AG08396 (cell line): ENCODE measurements around the gene SPEN.

Experiments
- DNase-seq: peaks from one replicate; pipeline ENCODE4 v3.0.0; 2012; ENCODE audit warnings: low spot score, mixed read lengths

The SPEN gene

GRCh38 chr1:15937146-15937545 is 89.6 kb downstream of the SPEN start:
- no peak for DNase-seq

DNA sequence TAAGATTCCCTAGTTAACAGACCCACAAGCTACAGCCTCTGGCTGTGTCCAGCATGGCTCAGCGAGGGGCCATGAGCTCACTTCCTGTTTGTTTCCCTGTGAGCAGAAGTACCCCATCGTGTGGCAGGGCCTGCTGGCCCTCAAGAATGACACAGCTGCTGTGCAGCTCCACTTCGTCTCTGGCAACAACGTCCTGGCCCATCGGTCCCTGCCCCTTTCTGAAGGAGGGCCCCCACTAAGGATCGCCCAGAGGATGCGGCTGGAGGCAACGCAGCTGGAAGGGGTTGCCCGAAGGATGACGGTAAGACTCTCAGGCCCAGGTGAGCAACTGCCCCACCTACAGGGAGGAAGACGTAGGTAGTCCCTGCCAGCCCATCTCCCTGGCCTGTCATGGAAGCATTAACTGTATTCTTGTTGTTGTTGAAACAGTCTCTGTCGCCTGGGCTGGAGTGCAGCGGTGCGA is 90.2 kb downstream of the SPEN start:
- no peak for DNase-seq

- DNase-seq = no peak
Measured at GRCh38 chr1:15938628-15939161, 91.2 kb downstream of the SPEN start.

- peak; percentile 67 for DNase-seq
Measured at GRCh38 chr1:15939181-15940109, 91.9 kb downstream of the SPEN start.

- no peak for DNase-seq
Measured at GRCh38 chr1:15940110-15941043, 92.9 kb downstream of the SPEN start.

DNA sequence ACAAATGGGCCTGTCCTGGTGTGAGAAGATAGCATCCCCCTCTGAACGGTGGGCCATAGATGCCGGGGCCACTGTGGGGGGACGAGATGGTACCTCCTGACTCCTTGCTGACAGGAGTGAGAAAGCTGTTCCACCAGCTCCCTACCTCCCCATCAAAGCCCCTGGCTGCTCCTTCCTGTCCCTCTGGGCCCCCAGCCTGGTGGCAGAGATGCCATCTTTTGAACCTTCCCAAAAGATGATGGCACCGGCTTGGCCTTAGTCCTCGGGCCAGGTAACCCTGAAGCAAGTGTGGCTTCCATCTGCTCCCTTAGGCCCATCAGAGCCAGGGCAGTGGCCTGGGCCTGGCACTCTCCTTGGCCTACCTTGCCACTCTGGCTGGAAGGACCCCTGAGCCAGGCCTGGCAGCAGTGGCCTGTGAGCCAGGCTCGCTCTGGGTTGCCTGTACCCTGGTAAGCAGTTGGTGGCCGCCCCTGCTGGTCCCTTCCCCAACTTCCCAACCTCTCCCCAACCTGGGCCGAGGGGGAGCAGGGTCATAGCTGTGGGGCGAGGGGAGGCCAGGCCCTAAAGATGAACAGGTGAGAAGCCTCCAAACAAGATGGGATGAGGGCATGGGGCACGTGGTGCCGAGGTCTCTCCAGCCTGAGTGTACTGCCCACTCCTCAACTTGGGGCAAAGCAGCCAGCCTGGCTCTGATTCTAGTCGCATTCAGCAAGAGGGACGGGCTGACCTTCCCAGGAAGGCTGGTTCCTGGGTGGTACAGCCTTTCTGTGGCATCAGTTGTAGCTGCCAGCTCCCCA is 93.7 kb downstream of the SPEN start:
- DNase-seq = no peak

- no peak for DNase-seq
Measured at GRCh38 chr1:15941899-15942660, 94.6 kb downstream of the SPEN start.

DNA sequence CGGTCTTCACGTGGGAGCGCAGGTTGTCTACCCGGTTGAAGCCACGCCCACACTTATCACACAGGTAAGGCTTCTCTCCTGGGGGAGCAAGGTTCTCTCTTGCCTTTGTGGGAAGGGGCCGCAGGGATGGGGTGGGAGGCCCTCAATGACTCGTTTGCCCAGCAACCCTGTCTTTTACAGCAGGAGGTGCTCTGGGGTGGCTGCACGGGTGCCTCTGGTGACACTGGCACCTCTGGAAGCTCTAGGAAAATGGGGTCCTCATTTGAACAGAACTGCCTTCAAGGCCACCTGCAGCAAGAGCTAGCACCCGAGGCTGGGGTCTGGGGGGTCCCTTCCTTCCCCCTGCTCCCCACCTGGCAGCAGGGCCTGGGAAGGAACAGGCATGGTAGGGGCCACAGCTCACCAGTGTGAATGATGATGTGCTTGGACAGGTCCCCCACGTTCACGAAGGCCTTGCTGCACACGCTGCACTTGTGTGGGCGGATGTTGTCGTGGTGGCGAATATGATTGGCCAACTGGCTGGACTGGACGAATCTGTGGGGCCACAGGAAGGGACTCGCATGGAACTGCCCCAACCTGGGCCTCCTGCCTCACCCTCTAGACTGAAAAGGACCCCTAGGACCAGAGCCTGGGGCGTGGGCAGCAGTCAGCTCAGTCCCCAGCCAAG is 95.3 kb downstream of the SPEN start:
- no peak for DNase-seq

- no peak for DNase-seq
Measured at GRCh38 chr1:15943328-15943991, 96.0 kb downstream of the SPEN start.

DNA sequence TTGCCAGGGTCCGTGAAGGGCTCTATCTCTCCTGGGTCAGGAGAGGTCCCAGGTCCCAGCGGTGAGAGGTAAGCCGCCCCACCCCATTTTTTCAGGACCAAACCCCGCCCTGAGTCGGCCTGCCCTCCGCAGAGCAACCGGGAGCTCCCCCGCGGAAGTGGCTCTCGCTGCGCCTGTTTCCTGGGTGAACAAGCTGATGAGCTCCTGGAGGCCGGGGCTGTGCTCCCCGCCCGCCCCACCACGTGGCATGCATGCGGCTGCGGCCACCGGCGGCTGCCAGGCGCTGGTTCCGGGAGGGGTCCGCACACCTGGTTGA is 96.4 kb downstream of the SPEN start:
- no peak for DNase-seq

- no peak for DNase-seq
Measured at GRCh38 chr1:15944308-15945010, 97.0 kb downstream of the SPEN start.

GRCh38 chr1:15945011-15945831 is 97.7 kb downstream of the SPEN start:
- DNase-seq = no peak

- DNase-seq = no peak
Measured at GRCh38 chr1:15945832-15946448, 98.4 kb downstream of the SPEN start.

DNA sequence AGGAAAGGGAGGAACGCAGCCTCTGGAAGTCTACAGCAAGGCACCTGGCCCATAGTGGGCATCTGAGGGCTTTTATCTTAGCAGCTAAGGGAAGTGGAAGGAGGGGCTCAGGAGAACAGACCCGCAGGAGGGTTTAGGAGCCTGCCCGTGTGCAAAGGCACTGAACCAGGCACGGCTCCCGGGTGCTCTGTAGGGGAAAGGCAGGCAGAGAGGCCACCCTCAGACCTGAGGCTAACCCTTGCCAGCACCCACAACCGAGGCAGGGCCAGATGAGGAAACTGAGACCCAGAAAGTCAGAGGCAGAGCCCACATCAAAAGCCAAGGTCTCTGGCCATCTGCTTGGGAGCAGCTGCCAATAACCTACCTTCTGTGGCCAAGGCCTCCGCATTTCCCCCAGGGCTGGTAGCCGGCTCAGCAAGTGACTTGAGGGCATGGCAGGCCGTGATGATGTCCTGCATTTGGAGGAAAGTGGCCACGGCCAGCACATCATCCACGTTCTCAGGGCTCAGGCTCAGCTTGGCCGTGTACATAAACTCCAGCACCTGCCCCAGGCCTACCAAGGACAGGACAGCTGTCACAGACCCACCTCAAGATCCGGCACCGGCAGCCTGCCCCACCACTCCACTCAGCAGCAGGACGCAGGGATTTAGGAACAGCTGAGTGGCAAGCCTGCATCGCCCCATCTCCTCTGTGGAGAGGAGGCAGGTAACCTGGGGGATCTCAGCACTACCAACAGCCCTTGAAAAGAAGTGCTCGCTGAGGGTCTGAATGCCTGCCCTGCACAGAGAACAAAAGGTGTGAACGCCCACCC is 99.3 kb downstream of the SPEN start:
- no peak for DNase-seq

DNA sequence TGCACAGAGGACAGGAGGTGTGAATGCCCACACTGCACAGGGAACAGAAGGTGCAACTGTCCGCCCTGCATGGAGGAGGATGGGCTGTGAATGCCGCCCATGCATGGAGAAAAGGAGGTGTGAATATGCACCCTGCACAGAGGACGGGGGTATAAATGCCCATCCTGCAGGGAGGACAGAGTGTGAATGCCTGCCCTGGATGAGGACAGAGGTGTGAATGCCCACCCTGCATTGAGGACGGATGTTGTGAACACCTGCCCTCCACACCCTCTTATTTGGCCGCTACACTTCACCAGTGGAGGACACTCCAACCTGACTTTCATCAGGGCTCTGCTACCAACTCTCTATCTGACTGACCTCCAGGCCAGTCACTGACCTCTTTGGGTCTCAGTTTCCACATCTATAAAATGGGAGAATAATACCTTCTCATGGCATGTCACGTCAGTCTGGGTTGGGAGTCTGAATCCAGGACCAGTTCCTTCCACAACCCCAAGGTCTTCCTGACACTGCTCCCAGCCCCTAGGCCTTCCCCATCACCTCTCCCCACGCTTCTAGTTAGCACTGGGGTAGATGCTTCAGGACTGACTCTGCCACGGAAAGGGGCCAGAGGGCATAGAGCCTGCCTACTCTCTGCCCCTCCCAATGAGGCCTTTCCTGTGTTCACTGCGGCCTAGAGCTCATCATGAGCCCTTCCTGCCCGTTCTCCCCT is 100.0 kb downstream of the SPEN start:
- no peak for DNase-seq

GRCh38 chr1:15948091-15948591 is 100.6 kb downstream of the SPEN start:
- DNase-seq = no peak
